ENCODE results near the gene TIAM2.

The TIAM2 gene

GRCh38 chr6:155075930-155076695 is 81.0 kb downstream of the TIAM2 start:
- no peak for DNase-seq
- H3K18ac ChIP-seq (ENCODE audit: low read length), result no peak overlapping the region
- no peak overlapping the region for H3K27ac ChIP-seq (ENCODE audit: low read depth, low read length)
- no peak overlapping the region for H3K4me2 ChIP-seq (ENCODE audit: low read length)
- H4K91ac ChIP-seq (ENCODE audit: low read depth, low read length), result no peak overlapping the region
- no peaks in the 10 kb centered on the region for H3K27me3 ChIP-seq (ENCODE audit: insufficient read depth, low read length)
- H2BK5ac ChIP-seq (ENCODE audit: low read depth, low read length, poor library complexity), result no peak overlapping the region
- no peak overlapping the region for H4K12ac ChIP-seq (ENCODE audit: low read depth, low read length)
- H3K79me1 ChIP-seq (ENCODE audit: low read length), result no peaks in the 10 kb centered on the region
- WGBS (ENCODE audit: extremely low coverage, insufficient coverage, insufficient read length), result no CpG with 5 or more reads among the region's 12 CpGs
- no peak overlapping the region for H2AFZ ChIP-seq (ENCODE audit: insufficient read depth, low read length, poor library complexity)
- H3K9ac ChIP-seq (ENCODE audit: low read length), result no peak overlapping the region
- H3K4me3 ChIP-seq (ENCODE audit: low read depth, low read length), result no peak overlapping the region
- H3K4me1 ChIP-seq (ENCODE audit: control insufficient read depth in 1 of 2, insufficient read depth in 2 of 2, low read length in 2 of 2), result peaks cover 0 to 3% of the 10 kb centered on the region in 2 experiments
- H2AK5ac ChIP-seq (ENCODE audit: low read length), result no peak overlapping the region
- H3K23ac ChIP-seq (ENCODE audit: low read length), result no peak overlapping the region
- no peaks in the 10 kb centered on the region for H3K36me3 ChIP-seq (ENCODE audit: control insufficient read depth in 1 of 2, insufficient read depth in 2 of 2, low read length in 2 of 2)
- H3K79me2 ChIP-seq (ENCODE audit: control insufficient read depth, insufficient read depth, low read length, poor library complexity), result no peaks in the 10 kb centered on the region
- H2BK12ac ChIP-seq (ENCODE audit: low read length), result no peak overlapping the region
- H3K9me3 ChIP-seq (ENCODE audit: insufficient read depth, low read depth, low read length), result no peaks in the 10 kb centered on the region
- H3K4ac ChIP-seq (ENCODE audit: low read depth, low read length), result no peak overlapping the region
- H3K14ac ChIP-seq (ENCODE audit: low read length), result no peak overlapping the region
- no peak overlapping the region for H4K8ac ChIP-seq (ENCODE audit: low read depth, low read length)
- no peak overlapping the region for H2BK120ac ChIP-seq (ENCODE audit: insufficient read depth, low read length, poor library complexity)

GRCh38 chr6:155077331-155077730 is 82.2 kb downstream of the TIAM2 start:
- no peaks in the 10 kb centered on the region for H3K9me3 ChIP-seq (ENCODE audit: insufficient read depth, low read depth, low read length)
- no peak overlapping the region for H3K4me2 ChIP-seq (ENCODE audit: low read length)
- WGBS (ENCODE audit: extremely low coverage, insufficient coverage, insufficient read length), result no CpG with 5 or more reads among the region's 7 CpGs
- no peak overlapping the region for H4K91ac ChIP-seq (ENCODE audit: low read depth, low read length)
- DNase-seq, result no peak
- no peaks in the 10 kb centered on the region for H3K79me1 ChIP-seq (ENCODE audit: low read length)
- H4K12ac ChIP-seq (ENCODE audit: low read depth, low read length), result no peak overlapping the region
- no peaks in the 10 kb centered on the region for H3K79me2 ChIP-seq (ENCODE audit: control insufficient read depth, insufficient read depth, low read length, poor library complexity)
- H3K14ac ChIP-seq (ENCODE audit: low read length), result no peak overlapping the region
- H3K23ac ChIP-seq (ENCODE audit: low read length), result no peak overlapping the region
- no peak overlapping the region for H4K8ac ChIP-seq (ENCODE audit: low read depth, low read length)
- no peak overlapping the region for H2BK5ac ChIP-seq (ENCODE audit: low read depth, low read length, poor library complexity)
- H3K4ac ChIP-seq (ENCODE audit: low read depth, low read length), result no peak overlapping the region
- peaks cover 0 to 3% of the 10 kb centered on the region in 2 experiments for H3K4me1 ChIP-seq (ENCODE audit: control insufficient read depth in 1 of 2, insufficient read depth in 2 of 2, low read length in 2 of 2)
- H2BK120ac ChIP-seq (ENCODE audit: insufficient read depth, low read length, poor library complexity), result no peak overlapping the region
- H2BK12ac ChIP-seq (ENCODE audit: low read length), result no peak overlapping the region
- no peak overlapping the region for H3K4me3 ChIP-seq (ENCODE audit: low read depth, low read length)
- H2AFZ ChIP-seq (ENCODE audit: insufficient read depth, low read length, poor library complexity), result no peak overlapping the region
- no peaks in the 10 kb centered on the region for H3K27me3 ChIP-seq (ENCODE audit: insufficient read depth, low read length)
- H3K27ac ChIP-seq (ENCODE audit: low read depth, low read length), result no peak overlapping the region
- H3K9ac ChIP-seq (ENCODE audit: low read length), result no peak overlapping the region
- H2AK5ac ChIP-seq (ENCODE audit: low read length), result no peak overlapping the region
- H3K18ac ChIP-seq (ENCODE audit: low read length), result no peak overlapping the region
- H3K36me3 ChIP-seq (ENCODE audit: control insufficient read depth in 1 of 2, insufficient read depth in 2 of 2, low read length in 2 of 2), result no peaks in the 10 kb centered on the region

- Histone ChIP-seq H3K36me3 (ENCODE audit: control insufficient read depth in 1 of 2, insufficient read depth in 2 of 2, low read length in 2 of 2) (no peaks in the 10 kb centered on the region), H3K18ac (ENCODE audit: low read length) (no peak overlapping the region), H4K12ac (ENCODE audit: low read depth, low read length) (no peak overlapping the region), H3K9me3 (ENCODE audit: insufficient read depth, low read depth, low read length) (no peaks in the 10 kb centered on the region), H3K27ac (ENCODE audit: low read depth, low read length) (no peak overlapping the region), H4K8ac (ENCODE audit: low read depth, low read length) (no peak overlapping the region), H2BK5ac (ENCODE audit: low read depth, low read length, poor library complexity) (no peak overlapping the region), H3K23ac (ENCODE audit: low read length) (no peak overlapping the region), H3K9ac (ENCODE audit: low read length) (no peak overlapping the region), H3K4ac (ENCODE audit: low read depth, low read length) (no peak overlapping the region), H2AFZ (ENCODE audit: insufficient read depth, low read length, poor library complexity) (no peak overlapping the region), H2BK12ac (ENCODE audit: low read length) (no peak overlapping the region), H3K4me1 (ENCODE audit: control insufficient read depth in 1 of 2, insufficient read depth in 2 of 2, low read length in 2 of 2) (peaks cover 0 to 3% of the 10 kb centered on the region in 2 experiments), H4K91ac (ENCODE audit: low read depth, low read length) (no peak overlapping the region), H3K79me1 (ENCODE audit: low read length) (no peaks in the 10 kb centered on the region), H3K4me3 (ENCODE audit: low read depth, low read length) (no peak overlapping the region), H2AK5ac (ENCODE audit: low read length) (no peak overlapping the region), H2BK120ac (ENCODE audit: insufficient read depth, low read length, poor library complexity) (no peak overlapping the region), H3K27me3 (ENCODE audit: insufficient read depth, low read length) (no peaks in the 10 kb centered on the region), H3K14ac (ENCODE audit: low read length) (no peak overlapping the region), H3K79me2 (ENCODE audit: control insufficient read depth, insufficient read depth, low read length, poor library complexity) (no peaks in the 10 kb centered on the region), H3K4me2 (ENCODE audit: low read length) (no peak overlapping the region)
- DNase-seq, result no peak
- WGBS (ENCODE audit: extremely low coverage, insufficient coverage, insufficient read length), result no CpG with 5 or more reads among the region's 2 CpGs
Observed at GRCh38 chr6:155077784-155078183, 82.7 kb downstream of the TIAM2 start.

GRCh38 chr6:155078331-155078745 is 83.2 kb downstream of the TIAM2 start:
- Histone ChIP-seq H2BK120ac (ENCODE audit: insufficient read depth, low read length, poor library complexity) (no peak overlapping the region), H4K91ac (ENCODE audit: low read depth, low read length) (no peak overlapping the region), H3K27ac (ENCODE audit: low read depth, low read length) (no peak overlapping the region), H3K4me3 (ENCODE audit: low read depth, low read length) (no peak overlapping the region), H4K12ac (ENCODE audit: low read depth, low read length) (no peak overlapping the region), H3K79me2 (ENCODE audit: control insufficient read depth, insufficient read depth, low read length, poor library complexity) (no peaks in the 10 kb centered on the region), H2AK5ac (ENCODE audit: low read length) (no peak overlapping the region), H3K27me3 (ENCODE audit: insufficient read depth, low read length) (no peaks in the 10 kb centered on the region), H2BK12ac (ENCODE audit: low read length) (no peak overlapping the region), H3K4me1 (ENCODE audit: control insufficient read depth in 1 of 2, insufficient read depth in 2 of 2, low read length in 2 of 2) (peaks cover 0 to 3% of the 10 kb centered on the region in 2 experiments), H3K79me1 (ENCODE audit: low read length) (no peaks in the 10 kb centered on the region), H4K8ac (ENCODE audit: low read depth, low read length) (no peak overlapping the region), H3K23ac (ENCODE audit: low read length) (no peak overlapping the region), H3K4me2 (ENCODE audit: low read length) (no peak overlapping the region), H3K9ac (ENCODE audit: low read length) (no peak overlapping the region), H3K36me3 (ENCODE audit: control insufficient read depth in 1 of 2, insufficient read depth in 2 of 2, low read length in 2 of 2) (no peaks in the 10 kb centered on the region), H2BK5ac (ENCODE audit: low read depth, low read length, poor library complexity) (no peak overlapping the region), H3K14ac (ENCODE audit: low read length) (no peak overlapping the region), H3K4ac (ENCODE audit: low read depth, low read length) (no peak overlapping the region), H3K18ac (ENCODE audit: low read length) (no peak overlapping the region), H3K9me3 (ENCODE audit: insufficient read depth, low read depth, low read length) (no peaks in the 10 kb centered on the region), H2AFZ (ENCODE audit: insufficient read depth, low read length, poor library complexity) (no peak overlapping the region)
- no peak for DNase-seq
- no CpG with 5 or more reads among the region's 8 CpGs for WGBS (ENCODE audit: extremely low coverage, insufficient coverage, insufficient read length)

All from trophoblast cell (in vitro differentiated cells and primary cell).